HepG2 (cell line): ENCODE results near the gene ITIH2. TPM values are rescaled to one million over a fixed set of nuclear protein-coding genes. Genes with fewer than 3 reads are reported as not detected.

Experiments used
- ASH2L ChIP-seq: fragments of 300-600, 200-600 bp; sonication (generic); IDR thresholded peaks from 2 replicates; pipeline ENCODE4 v1.7.0; 2017; ENCODE audit warnings: low read depth, mild to moderate bottlenecking, moderate library complexity, mixed read lengths, low read length; ENCODE audit not compliant: insufficient read length
- DNMT3B ChIP-seq: conservative IDR thresholded peaks from 2 replicates; pipeline ENCODE4 v1.6.1; 2016; ENCODE audit warnings: missing biosample characterization, control low read depth
- FOSL2 ChIP-seq: sonication (generic); formaldehyde crosslinking; IDR thresholded peaks from 2 replicates; pipeline ENCODE4 v1.4.0; 2020; ENCODE audit warnings: missing genetic modification reagents
- GPN1 ChIP-seq: sonication (generic); formaldehyde crosslinking; IDR thresholded peaks from 2 replicates; pipeline ENCODE4 v1.5.1; 2020; ENCODE audit warnings: missing genetic modification reagents, borderline replicate concordance
- HNF4A ChIP-seq: sonication (generic); formaldehyde crosslinking; IDR thresholded peaks from 2 replicates; pipeline ENCODE4 v1.4.0; 2020; ENCODE audit warnings: missing genetic modification reagents
- KAT8 ChIP-seq: IDR thresholded peaks from 2 replicates; pipeline ENCODE4 v1.6.1; 2016; ENCODE audit warnings: missing genetic modification reagents, missing compliant biosample characterization
- KDM1A ChIP-seq: IDR thresholded peaks from 2 replicates; pipeline ENCODE4 v1.6.1; 2016; ENCODE audit warnings: missing compliant biosample characterization
- KLF13 ChIP-seq: sonication (generic); formaldehyde crosslinking; IDR thresholded peaks from 2 replicates; pipeline ENCODE4 v1.4.0; 2020; ENCODE audit warnings: mild to moderate bottlenecking, missing genetic modification reagents
- MBD4 ChIP-seq: IDR thresholded peaks from 2 replicates; pipeline ENCODE4 v1.6.1; 2012; ENCODE audit warnings: low read length, inconsistent platforms, borderline replicate concordance
- NAIF1 ChIP-seq: sonication (generic); formaldehyde crosslinking; IDR thresholded peaks from 2 replicates; pipeline ENCODE4 v1.5.0; 2020; ENCODE audit warnings: mild to moderate bottlenecking, missing genetic modification reagents, borderline replicate concordance
- NR2F1 ChIP-seq, 2 experiments: fragments of 450-650 bp in 1 of 2; formaldehyde crosslinking in 1 of 2; IDR thresholded peaks; 2 replicates each; pipeline versions ENCODE4 v1.5.0 to v1.6.1; 2016 to 2020; ENCODE audit warnings: mild to moderate bottlenecking in 1 of 2, missing compliant biosample characterization in 1 of 2, missing genetic modification reagents in 1 of 2, moderate library complexity in 1 of 2
- NR2F6 ChIP-seq, 2 experiments: IDR thresholded peaks; 2 replicates each; pipeline ENCODE4 v1.6.1; 2016; ENCODE audit warnings: antibody characterized with exemption in 1 of 2, mild to moderate bottlenecking in 1 of 2
- NRL ChIP-seq: sonication (generic); formaldehyde crosslinking; IDR thresholded peaks from 2 replicates; pipeline ENCODE4 v1.5.0; 2020; ENCODE audit warnings: missing genetic modification reagents, mild to moderate bottlenecking, moderate library complexity, borderline replicate concordance
- RCOR2 ChIP-seq: IDR thresholded peaks from 2 replicates; pipeline ENCODE4 v1.6.1; 2016; ENCODE audit warnings: missing biosample characterization, missing genetic modification reagents
- SAP130 ChIP-seq: IDR thresholded peaks from 2 replicates; pipeline ENCODE4 v1.6.1; 2016; ENCODE audit warnings: low read depth
- SATB2 ChIP-seq: sonication (generic); formaldehyde crosslinking; IDR thresholded peaks from 2 replicates; pipeline ENCODE4 v1.5.0; 2020; ENCODE audit warnings: missing genetic modification reagents
- SCMH1 ChIP-seq: sonication (generic); formaldehyde crosslinking; IDR thresholded peaks from 2 replicates; pipeline ENCODE4 v1.9.0; 2021; ENCODE audit warnings: missing genetic modification reagents, mild to moderate bottlenecking, borderline replicate concordance
- SRSF9 ChIP-seq: fragments of 200-400 bp; formaldehyde crosslinking; IDR thresholded peaks from 2 replicates; pipeline ENCODE4 v1.6.1; 2018; ENCODE audit warnings: borderline replicate concordance, mild to moderate bottlenecking, low read depth, low read length; ENCODE audit not compliant: insufficient read depth, poor library complexity, severe bottlenecking
- TBX2 ChIP-seq: sonication (generic); formaldehyde crosslinking; IDR thresholded peaks from 2 replicates; pipeline ENCODE4 v1.5.0; 2020; ENCODE audit warnings: missing genetic modification reagents, mild to moderate bottlenecking, borderline replicate concordance
- THAP11 ChIP-seq: IDR thresholded peaks from 2 replicates; pipeline ENCODE4 v1.6.1; 2016; ENCODE audit warnings: missing biosample characterization, missing genetic modification reagents
- ZNF775 ChIP-seq: sonication (generic); formaldehyde crosslinking; IDR thresholded peaks from 2 replicates; pipeline ENCODE4 v1.4.0; 2020; ENCODE audit warnings: missing genetic modification reagents, mild to moderate bottlenecking, moderate library complexity, borderline replicate concordance
- ZZZ3 ChIP-seq: sonication (generic); formaldehyde crosslinking; IDR thresholded peaks from 2 replicates; pipeline ENCODE4 v1.4.0; 2020; ENCODE audit warnings: missing genetic modification reagents, mild to moderate bottlenecking, borderline replicate concordance
- polyA plus RNA-seq, 8 experiments: library from polyadenylated mRNA; depleted of rRNA in 3 of 8; stranded (reverse) in 7 of 8; unstranded in 1 of 8; fragments of >200 nt; fragmentation: Illumina TruSeq in 4 of 8; extraction: Trizol in 4 of 8; gene quantifications; 2 replicates each; pipeline versions ENCODE4 v1.2.1 to v1.2.3, GENCODE V29; 2011 to 2016; ENCODE audit warnings: low read depth in 4 of 8, missing spikeins in 1 of 8, mixed read lengths in 1 of 8; ENCODE audit not compliant: insufficient read depth in 1 of 8
- total RNA-seq, 5 experiments: library from RNA; depleted of rRNA; stranded (reverse); fragments of >200 nt; fragmentation: Illumina TruSeq; extraction: Trizol; gene quantifications; 2 replicates each; pipeline ENCODE4 v1.2.3, GENCODE V29; 2016; ENCODE audit warnings: low read depth in 1 of 5
- TF ChIP-seq, protein P1 (sequence below): sonication (generic); formaldehyde crosslinking; IDR thresholded peaks from 2 replicates; pipeline ENCODE4 v1.4.0; 2020; ENCODE audit warnings: missing genetic modification reagents
- TF ChIP-seq, protein P2 (sequence below): sonication (generic); formaldehyde crosslinking; IDR thresholded peaks from 2 replicates; pipeline ENCODE4 v1.9.0; 2021; ENCODE audit warnings: missing genetic modification reagents, mild to moderate bottlenecking, borderline replicate concordance
- TF ChIP-seq, protein P3 (sequence below), 2 experiments: sonication (generic) in 1 of 2; formaldehyde crosslinking in 1 of 2; IDR thresholded peaks; 2 replicates each; pipeline versions ENCODE4 v1.4.0 to v1.6.1; 2018 to 2020; ENCODE audit warnings: missing genetic modification reagents in 2 of 2, borderline replicate concordance in 1 of 2, low read depth in 1 of 2, mild to moderate bottlenecking in 1 of 2, missing biosample characterization in 1 of 2

ITIH2 gene
- total and polyA plus RNA-seq, 2 of the 13 experiments (the other 11 are each of a cell fraction or from before 2014, with no cell fraction given) = 1,197 to 1,427 TPM

DNA sequence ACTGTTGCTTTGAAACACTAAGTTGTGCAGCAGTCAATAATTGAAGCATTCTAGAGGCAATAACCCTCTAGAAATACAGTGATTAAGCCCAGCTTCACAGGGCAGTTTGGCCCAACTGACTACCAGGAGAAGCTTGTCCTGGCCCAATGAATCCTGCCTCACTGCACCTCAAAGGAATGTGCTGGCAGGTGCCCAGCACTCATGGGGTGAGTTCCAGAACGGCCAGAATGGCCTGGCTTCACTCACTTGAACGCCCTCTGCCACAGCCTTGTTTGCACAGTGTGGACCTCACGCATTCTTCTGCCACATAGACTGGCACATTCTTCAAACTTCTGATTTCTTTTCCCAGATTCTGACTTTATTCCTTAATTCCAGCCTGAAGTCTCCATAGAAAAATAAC, 6.6 kb upstream of the ITIH2 start (continued):
- TF ChIP-seq, protein P1, sequence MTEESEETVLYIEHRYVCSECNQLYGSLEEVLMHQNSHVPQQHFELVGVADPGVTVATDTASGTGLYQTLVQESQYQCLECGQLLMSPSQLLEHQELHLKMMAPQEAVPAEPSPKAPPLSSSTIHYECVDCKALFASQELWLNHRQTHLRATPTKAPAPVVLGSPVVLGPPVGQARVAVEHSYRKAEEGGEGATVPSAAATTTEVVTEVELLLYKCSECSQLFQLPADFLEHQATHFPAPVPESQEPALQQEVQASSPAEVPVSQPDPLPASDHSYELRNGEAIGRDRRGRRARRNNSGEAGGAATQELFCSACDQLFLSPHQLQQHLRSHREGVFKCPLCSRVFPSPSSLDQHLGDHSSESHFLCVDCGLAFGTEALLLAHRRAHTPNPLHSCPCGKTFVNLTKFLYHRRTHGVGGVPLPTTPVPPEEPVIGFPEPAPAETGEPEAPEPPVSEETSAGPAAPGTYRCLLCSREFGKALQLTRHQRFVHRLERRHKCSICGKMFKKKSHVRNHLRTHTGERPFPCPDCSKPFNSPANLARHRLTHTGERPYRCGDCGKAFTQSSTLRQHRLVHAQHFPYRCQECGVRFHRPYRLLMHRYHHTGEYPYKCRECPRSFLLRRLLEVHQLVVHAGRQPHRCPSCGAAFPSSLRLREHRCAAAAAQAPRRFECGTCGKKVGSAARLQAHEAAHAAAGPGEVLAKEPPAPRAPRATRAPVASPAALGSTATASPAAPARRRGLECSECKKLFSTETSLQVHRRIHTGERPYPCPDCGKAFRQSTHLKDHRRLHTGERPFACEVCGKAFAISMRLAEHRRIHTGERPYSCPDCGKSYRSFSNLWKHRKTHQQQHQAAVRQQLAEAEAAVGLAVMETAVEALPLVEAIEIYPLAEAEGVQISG (CRISPR knock-in tag) = no peak
- no peak for TF ChIP-seq MBD4
- TF ChIP-seq SATB2 (CRISPR knock-in tag) = no peak
- no peak for TF ChIP-seq ZNF775
- TF ChIP-seq, protein P2, sequence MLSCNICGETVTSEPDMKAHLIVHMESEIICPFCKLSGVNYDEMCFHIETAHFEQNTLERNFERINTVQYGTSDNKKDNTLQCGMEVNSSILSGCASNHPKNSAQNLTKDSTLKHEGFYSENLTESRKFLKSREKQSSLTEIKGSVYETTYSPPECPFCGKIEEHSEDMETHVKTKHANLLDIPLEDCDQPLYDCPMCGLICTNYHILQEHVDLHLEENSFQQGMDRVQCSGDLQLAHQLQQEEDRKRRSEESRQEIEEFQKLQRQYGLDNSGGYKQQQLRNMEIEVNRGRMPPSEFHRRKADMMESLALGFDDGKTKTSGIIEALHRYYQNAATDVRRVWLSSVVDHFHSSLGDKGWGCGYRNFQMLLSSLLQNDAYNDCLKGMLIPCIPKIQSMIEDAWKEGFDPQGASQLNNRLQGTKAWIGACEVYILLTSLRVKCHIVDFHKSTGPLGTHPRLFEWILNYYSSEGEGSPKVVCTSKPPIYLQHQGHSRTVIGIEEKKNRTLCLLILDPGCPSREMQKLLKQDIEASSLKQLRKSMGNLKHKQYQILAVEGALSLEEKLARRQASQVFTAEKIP (CRISPR knock-in tag) = no peak
- TF ChIP-seq NR2F6 (IDR thresholded peaks at IDR 0.05) = peak; percentile 13; the same call in 1 of the 2 replicates
- TF ChIP-seq NR2F6 (CRISPR knock-in tag; IDR thresholded peaks at IDR 0.05) = peak; percentile 26; the same call in 1 of the 2 replicates
- 0 out of 2 replicates have a peak, but pooled peaks have one; percentile 35 for TF ChIP-seq TBX2 (CRISPR knock-in tag)
- TF ChIP-seq NRL (CRISPR knock-in tag) = peak; percentile 23; the same call in 1 of the 2 replicates
- TF ChIP-seq, protein P3, sequence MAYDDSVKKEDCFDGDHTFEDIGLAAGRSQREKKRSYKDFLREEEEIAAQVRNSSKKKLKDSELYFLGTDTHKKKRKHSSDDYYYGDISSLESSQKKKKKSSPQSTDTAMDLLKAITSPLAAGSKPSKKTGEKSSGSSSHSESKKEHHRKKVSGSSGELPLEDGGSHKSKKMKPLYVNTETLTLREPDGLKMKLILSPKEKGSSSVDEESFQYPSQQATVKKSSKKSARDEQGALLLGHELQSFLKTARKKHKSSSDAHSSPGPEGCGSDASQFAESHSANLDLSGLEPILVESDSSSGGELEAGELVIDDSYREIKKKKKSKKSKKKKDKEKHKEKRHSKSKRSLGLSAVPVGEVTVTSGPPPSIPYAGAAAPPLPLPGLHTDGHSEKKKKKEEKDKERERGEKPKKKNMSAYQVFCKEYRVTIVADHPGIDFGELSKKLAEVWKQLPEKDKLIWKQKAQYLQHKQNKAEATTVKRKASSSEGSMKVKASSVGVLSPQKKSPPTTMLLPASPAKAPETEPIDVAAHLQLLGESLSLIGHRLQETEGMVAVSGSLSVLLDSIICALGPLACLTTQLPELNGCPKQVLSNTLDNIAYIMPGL (CRISPR knock-in tag; IDR thresholded peaks at IDR 0.05; ENCODE audit: borderline replicate concordance in 1 of 2, low read depth in 1 of 2) = no peak
- TF ChIP-seq HNF4A (CRISPR knock-in tag) = peak; percentile 45; the same call in 1 of the 2 replicates
- 0 out of 2 replicates have a peak, but pooled peaks have one; percentile 23 for TF ChIP-seq KAT8
- TF ChIP-seq NR2F1 (CRISPR knock-in tag; IDR thresholded peaks at IDR 0.05) = no peak
- TF ChIP-seq KLF13 (CRISPR knock-in tag) = no peak
- TF ChIP-seq NAIF1 = no peak
- no peak for TF ChIP-seq KDM1A (CRISPR knock-in tag)
- no peak for TF ChIP-seq DNMT3B
- TF ChIP-seq SRSF9 = no peak
- no peak for TF ChIP-seq THAP11 (CRISPR knock-in tag)
- TF ChIP-seq SAP130 (CRISPR knock-in tag) = 0 out of 2 replicates have a peak, but pooled peaks have one; percentile 31
- TF ChIP-seq SCMH1 (CRISPR knock-in tag) = no peak
- TF ChIP-seq RCOR2 (CRISPR knock-in tag) = 0 out of 2 replicates have a peak, but pooled peaks have one; percentile 22
- no peak for TF ChIP-seq GPN1 (CRISPR knock-in tag)
- no peak for TF ChIP-seq ASH2L
- 0 out of 2 replicates have a peak, but pooled peaks have one; percentile 23 for TF ChIP-seq FOSL2
- TF ChIP-seq ZZZ3 (CRISPR knock-in tag) = no peak
